ENCODE data around the gene ATP8A2.

DNA sequence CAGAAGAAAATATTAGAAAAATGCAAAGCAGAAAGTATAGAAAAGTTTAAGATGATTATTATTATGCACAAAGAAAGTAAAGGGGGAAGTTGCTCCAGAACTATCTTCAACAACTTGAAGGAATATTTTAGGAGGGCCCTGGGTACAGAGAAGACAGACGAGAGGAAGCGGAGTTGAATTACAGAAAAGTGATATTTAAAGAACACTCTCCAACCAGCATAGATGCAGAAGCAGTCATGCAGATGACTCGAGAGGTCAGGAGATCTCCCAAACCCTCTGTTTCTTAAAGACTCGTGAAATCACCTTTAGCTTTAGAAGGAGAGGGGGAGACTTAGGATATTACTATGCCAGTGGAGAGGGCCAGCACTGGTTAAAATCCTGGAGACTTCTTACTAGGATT, 688.6 kb downstream of the ATP8A2 start:
- no peak for TF ChIP-seq POLR2AphosphoS5 (IDR thresholded peaks at IDR 0.05; ENCODE audit: low read depth, low read length)
- TF ChIP-seq REST (IDR thresholded peaks at IDR 0.05; ENCODE audit: insufficient read depth in 1 of 2, low read depth in 2 of 2, low read length in 2 of 2) = no peak
- no peak for TF ChIP-seq SIN3A (IDR thresholded peaks at IDR 0.05; ENCODE audit: borderline replicate concordance, insufficient read depth, low read length)

Data from PFSK-1 (cell line).